Measurements from ENCODE around the gene HEXIM2.

DNA sequence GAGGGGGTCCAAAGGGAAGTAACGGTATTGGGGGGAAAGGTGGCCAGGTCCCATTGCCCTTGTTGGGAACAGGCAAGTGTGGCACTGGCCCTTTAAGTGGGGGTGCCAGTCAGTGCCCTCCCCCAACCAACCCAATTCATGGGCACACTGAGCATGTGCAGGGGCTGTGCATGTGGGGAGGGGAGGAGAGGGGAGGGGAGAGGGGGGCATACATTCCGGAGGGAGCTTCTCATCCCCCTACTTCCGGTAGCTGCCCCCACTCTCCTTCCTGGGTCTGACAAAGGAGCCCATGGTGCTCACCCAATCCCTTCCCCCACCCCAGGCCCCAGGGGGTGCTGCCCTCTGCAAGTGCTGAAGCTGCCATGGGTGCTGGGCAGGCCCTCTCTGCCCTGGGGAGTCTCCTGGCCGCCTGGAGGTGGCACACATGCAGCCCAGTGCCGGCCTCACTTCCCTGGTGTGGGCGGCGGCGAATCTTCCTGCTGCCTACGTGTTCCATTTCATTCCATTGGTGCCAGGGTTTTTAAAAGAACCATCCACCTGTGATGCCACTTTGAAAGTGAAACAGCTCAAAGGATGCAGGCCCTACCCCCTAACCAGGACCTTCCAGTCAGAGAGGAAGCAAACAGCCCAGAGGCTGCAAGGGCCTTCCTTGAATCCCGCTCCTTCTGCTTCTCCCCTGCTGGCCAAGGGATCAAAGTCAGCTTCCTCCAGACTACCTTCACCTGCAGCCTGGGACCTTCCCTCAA is 11.0 kb downstream of the HEXIM2 start:
- TF ChIP-seq FOS (IDR thresholded peaks at IDR 0.05; ENCODE audit: low read depth, low read length) (no peak), POLR2A (IDR thresholded peaks at IDR 0.05; ENCODE audit: low read depth, low read length) (no peak), CHD1 (IDR thresholded peaks at IDR 0.05; ENCODE audit: low read depth, low read length) (no peak), CTCF (conservative IDR thresholded peaks at IDR 0.05; ENCODE audit: low read depth, low read length) (no peak)

Data from IMR-90 (cell line).